SK-N-MC (cell line): ENCODE results near the gene TOP2B.

ENCODE experiments used
- EZH2 ChIP-seq: fragments of 200-600 bp; sonication (generic); IDR thresholded peaks from one replicate; pipeline ENCODE4 v1.6.1; 2017; ENCODE audit warnings: antibody characterized with exemption
- POLR2AphosphoS5 ChIP-seq: IDR thresholded peaks from 2 replicates; pipeline ENCODE4 v1.6.1; 2012; ENCODE audit warnings: mild to moderate bottlenecking, low read depth, low read length, borderline replicate concordance

DNA sequence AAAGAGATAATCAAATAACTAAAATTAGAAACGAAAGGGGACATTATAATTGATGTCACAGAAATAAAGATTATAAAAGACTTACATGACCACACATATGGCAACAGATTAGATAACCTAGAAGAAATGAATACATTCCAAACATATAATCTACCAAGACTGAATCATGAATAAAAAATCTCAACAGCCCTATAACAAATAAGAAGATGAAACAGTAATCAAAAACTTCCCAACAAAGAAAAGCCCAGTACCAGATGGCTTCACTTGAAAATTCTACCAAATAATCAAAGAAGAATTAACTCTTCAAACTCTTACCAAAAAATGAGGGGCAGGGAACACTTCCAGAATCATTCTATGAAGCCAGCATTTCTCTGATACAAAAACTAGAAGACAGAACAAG lies 11.8 kb downstream of the TOP2B start:
- TF ChIP-seq EZH2 (no peak), POLR2AphosphoS5 (no peak)
